ENCODE results near the gene PRMT9. TPM values are rescaled to one million over a fixed set of nuclear protein-coding genes. Genes with fewer than 3 reads are reported as not detected.

The PRMT9 gene
- 6.6 and 7.7 TPM in 2 replicates for total RNA-seq (2014; rRNA removed; shearing (Covaris generic))

- peak; percentile 72 for DNase-seq (ENCODE audit: low spot score)
Measured at GRCh38 chr4:147683717-147684700, at the start of gene PRMT9. PRMT9 (minus strand) TSS chr4:147684163; CDS start chr4:147683987, 176 bp downstream.

- DNase-seq (ENCODE audit: low spot score) = no peak
Measured at GRCh38 chr4:147732518-147733235, 48.7 kb upstream of the PRMT9 start.

- peak; percentile 54 for DNase-seq (ENCODE audit: low spot score)
Measured at GRCh38 chr4:147731580-147732517, 47.9 kb upstream of the PRMT9 start, which contains the start of gene ARHGAP10. ARHGAP10 (plus strand) TSS chr4:147732088; CDS start chr4:147732302, 214 bp downstream.

GRCh38 chr4:147730333-147730732, 46.4 kb upstream of the PRMT9 start:
- no peak for DNase-seq (ENCODE audit: low spot score)

- DNase-seq (ENCODE audit: low spot score) = no peak
Measured at GRCh38 chr4:147727476-147728028, 43.6 kb upstream of the PRMT9 start.

- no peak for DNase-seq (ENCODE audit: low spot score)
Measured at GRCh38 chr4:147725673-147726072, 41.7 kb upstream of the PRMT9 start.

GRCh38 chr4:147724468-147725201, 40.7 kb upstream of the PRMT9 start:
- DNase-seq (ENCODE audit: low spot score) = no peak

GRCh38 chr4:147723326-147723725, 39.4 kb upstream of the PRMT9 start:
- DNase-seq (ENCODE audit: low spot score) = no peak

GRCh38 chr4:147717878-147718277, 33.9 kb upstream of the PRMT9 start:
- no peak for DNase-seq (ENCODE audit: low spot score)

GRCh38 chr4:147714575-147715401, 30.8 kb upstream of the PRMT9 start:
- peak; percentile 81 for DNase-seq (ENCODE audit: low spot score)

GRCh38 chr4:147709999-147710398, 26.0 kb upstream of the PRMT9 start:
- DNase-seq (ENCODE audit: low spot score) = peak; percentile 82

GRCh38 chr4:147707892-147708672, 24.1 kb upstream of the PRMT9 start:
- DNase-seq (ENCODE audit: low spot score) = peak; percentile 61

- DNase-seq (ENCODE audit: low spot score) = no peak
Measured at GRCh38 chr4:147704846-147705245, 20.9 kb upstream of the PRMT9 start.

GRCh38 chr4:147696866-147697265, 12.9 kb upstream of the PRMT9 start:
- no peak for DNase-seq (ENCODE audit: low spot score)

GRCh38 chr4:147693218-147693617, 9.3 kb upstream of the PRMT9 start:
- DNase-seq (ENCODE audit: low spot score) = no peak

GRCh38 chr4:147691820-147692219, 7.9 kb upstream of the PRMT9 start:
- DNase-seq (ENCODE audit: low spot score) = no peak

- no peak for DNase-seq (ENCODE audit: low spot score)
Measured at GRCh38 chr4:147689067-147689466, 5.1 kb upstream of the PRMT9 start.

- peak; percentile 2 for DNase-seq (ENCODE audit: low spot score)
Measured at GRCh38 chr4:147683188-147683591, 773 bp downstream of the PRMT9 start.

- DNase-seq (ENCODE audit: low spot score) = no peak
Measured at GRCh38 chr4:147682755-147683154, 1.2 kb downstream of the PRMT9 start.
